C4-2B (cell line): ENCODE measurements around the gene IFT80.
"Not testable (repeated sequence)": the region's sequence is repeated elsewhere in the genome, so short reads cannot be mapped to it uniquely, and the experiment has no call there.

ENCODE experiments used
- H3K27ac ChIP-seq: fragments of 450-650 bp; 2 replicates; pipeline ENCODE4 v1.5.1; 2017
- ZFX ChIP-seq: fragments of 450-650 bp; IDR thresholded peaks from 2 replicates; pipeline ENCODE4 v1.6.1; 2017
- TF ChIP-seq, protein P1 (sequence below): fragments of 450-650 bp; conservative IDR thresholded peaks from 2 replicates; pipeline ENCODE4 v1.5.1; 2017; ENCODE audit warnings: mild to moderate bottlenecking

Gene IFT80

DNA sequence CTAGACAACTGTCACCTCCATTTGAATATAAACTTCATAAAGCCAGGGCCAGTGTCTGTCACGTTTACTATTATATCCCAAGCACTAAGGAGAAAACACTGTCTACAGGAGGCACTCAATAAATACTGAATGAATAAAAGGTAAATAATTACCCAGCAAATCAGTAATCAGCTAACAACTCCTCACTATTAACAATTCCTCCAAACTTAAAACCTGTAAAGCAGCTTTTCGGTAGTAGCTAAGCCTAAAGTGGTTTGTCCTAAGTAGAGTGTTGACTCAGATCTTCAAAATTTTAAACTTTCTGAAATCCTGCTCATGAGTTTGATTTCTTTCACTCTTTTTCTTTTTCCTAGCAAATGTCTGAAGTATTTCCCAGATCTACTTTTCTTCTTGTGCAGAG, 133.9 kb downstream of the IFT80 start:
- H3K27ac ChIP-seq: no peak overlapping the region
- TF ChIP-seq, protein P1, sequence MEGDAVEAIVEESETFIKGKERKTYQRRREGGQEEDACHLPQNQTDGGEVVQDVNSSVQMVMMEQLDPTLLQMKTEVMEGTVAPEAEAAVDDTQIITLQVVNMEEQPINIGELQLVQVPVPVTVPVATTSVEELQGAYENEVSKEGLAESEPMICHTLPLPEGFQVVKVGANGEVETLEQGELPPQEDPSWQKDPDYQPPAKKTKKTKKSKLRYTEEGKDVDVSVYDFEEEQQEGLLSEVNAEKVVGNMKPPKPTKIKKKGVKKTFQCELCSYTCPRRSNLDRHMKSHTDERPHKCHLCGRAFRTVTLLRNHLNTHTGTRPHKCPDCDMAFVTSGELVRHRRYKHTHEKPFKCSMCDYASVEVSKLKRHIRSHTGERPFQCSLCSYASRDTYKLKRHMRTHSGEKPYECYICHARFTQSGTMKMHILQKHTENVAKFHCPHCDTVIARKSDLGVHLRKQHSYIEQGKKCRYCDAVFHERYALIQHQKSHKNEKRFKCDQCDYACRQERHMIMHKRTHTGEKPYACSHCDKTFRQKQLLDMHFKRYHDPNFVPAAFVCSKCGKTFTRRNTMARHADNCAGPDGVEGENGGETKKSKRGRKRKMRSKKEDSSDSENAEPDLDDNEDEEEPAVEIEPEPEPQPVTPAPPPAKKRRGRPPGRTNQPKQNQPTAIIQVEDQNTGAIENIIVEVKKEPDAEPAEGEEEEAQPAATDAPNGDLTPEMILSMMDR: no peak
- TF ChIP-seq ZFX: no peak

DNA sequence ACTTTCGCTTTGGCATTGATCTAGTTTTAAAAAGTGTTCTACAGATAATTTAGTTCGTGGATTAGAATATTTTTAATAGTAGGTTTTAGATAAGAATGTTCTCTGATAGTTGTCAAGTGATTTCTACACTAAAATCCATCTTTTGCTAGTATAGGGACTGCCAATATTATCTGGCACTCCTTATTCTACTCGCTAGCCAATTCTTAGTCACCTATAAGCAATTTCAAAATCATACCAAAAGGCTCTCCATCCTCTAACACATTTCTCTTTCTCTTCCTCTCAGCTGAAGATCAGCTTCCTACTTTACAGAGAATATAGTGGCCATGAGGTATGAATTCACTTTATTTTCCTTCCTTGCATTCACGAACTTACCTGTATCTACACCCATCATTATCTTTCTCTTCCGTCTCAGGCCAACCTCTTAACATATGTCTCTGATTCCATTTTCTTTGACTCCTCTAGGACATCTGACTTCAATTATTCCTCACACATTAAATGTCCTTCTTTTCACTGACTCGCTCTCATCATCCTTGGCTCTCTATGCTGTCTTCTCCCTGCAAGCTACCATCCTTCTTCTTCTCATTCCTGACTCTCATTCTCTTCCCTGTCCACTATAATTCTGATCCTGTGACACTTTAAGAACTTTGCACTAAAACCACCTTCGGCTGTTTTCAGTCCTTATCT, 138.3 kb downstream of the IFT80 start:
- H3K27ac ChIP-seq: no peak overlapping the region
- TF ChIP-seq ZFX: no peak
- TF ChIP-seq, protein P1: no peak

DNA sequence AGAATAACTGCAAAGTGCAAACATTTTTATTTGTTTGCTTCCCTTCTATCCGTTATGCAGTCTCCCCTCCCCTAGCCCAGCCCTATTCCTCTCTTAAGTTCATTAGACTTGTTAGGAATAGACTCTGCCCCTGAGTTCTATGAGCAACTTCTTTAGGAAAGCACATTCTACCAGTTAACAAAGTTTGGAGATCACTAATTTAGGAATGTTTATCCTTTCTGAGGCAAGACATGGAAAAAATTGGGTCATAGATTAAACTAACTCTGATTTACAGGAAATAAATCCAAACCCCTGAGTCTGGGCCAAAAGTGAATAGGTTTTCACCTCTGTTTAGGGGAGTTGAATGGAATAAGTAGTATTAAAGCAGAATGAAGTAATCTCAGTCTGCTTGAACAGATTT, 139.4 kb downstream of the IFT80 start:
- H3K27ac ChIP-seq: no peak overlapping the region
- no peak for TF ChIP-seq ZFX
- TF ChIP-seq, protein P1: no peak

DNA sequence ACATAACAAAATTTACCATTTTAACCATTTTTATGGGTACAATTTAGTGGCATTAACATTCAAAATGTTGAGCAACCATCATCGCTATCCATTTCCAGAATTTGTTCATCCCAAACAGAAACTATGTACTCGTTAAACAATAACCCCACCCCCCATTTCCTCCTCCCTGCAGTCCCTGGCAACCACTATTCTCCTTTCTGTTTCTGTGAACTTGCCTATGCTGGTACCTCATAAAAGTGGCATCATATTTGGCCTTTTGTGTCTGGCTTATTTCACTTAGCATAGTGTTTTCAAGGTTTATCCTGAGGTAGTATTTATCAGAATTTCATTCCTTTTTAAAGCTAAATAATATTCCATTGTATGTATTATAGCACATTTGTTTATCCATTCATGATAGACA, 141.4 kb downstream of the IFT80 start:
- H3K27ac ChIP-seq: no peak overlapping the region
- TF ChIP-seq, protein P1: no peak
- no peak for TF ChIP-seq ZFX

DNA sequence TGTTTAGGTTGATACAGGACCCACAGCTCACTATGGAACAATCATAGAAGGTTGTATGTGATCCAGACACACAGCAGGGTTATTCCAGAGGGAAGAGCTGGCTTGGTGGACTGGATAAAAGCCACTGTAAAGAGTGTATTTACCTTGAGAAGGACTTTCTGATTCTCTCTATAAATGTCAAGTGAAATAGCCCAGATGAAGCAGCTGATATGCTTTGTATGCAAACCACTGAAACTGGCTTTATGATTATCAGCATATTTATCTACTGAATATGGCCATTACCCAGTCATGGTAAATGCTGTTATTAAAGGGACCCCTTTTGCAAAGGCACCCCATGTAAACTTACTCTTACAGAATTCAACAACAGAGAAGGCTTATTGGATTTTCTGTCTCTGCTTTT, 145.7 kb downstream of the IFT80 start:
- no peak overlapping the region for H3K27ac ChIP-seq
- TF ChIP-seq ZFX: no peak
- TF ChIP-seq, protein P1: no peak

DNA sequence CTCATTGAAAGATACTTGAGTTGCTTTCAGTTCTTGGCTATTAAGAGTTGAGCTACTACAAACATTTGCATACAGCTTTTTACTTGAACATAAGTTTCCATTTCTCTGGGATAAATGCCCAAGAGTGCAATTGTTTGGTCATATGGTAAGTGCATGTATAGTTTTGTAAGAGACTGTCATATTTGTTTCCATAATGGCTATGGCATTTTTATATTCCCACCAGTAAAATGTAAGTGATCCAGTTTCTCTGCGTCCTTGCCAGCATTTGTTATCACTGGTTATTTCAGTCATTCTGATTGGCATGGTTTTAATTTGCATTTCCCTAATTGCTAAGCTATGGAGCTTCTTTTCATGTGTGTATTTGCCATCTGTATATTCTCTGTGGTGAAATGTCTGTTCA, 151.3 kb downstream of the IFT80 start:
- TF ChIP-seq, protein P1: no peak
- no peak for TF ChIP-seq ZFX

DNA sequence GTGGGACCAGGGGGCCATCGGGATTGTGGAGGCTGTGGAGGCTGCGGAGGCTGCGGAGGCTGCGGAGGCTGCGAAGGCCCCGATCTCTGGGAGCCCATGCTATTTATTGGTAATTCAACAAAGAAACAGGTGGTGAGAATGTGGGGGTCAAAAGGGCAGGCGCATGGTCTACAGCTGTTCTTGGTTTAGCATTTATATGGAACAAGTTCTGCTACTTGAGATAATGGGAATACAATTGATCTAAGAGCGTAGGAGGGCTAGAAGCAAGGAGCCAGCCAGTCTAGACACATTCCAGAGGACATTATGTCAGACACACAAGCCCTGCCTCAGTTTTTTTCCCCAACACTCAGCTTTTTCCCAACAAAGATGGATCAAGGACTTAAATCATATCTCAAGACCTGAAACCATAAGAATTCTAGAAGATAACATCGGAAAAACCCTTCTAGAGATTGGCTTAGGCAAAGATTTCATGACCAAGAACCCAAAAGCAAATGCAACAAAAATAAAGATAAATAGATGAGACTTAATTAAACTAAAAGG, 153.7 kb downstream of the IFT80 start:
- no peak overlapping the region for H3K27ac ChIP-seq
- TF ChIP-seq, protein P1: no peak
- TF ChIP-seq ZFX: no peak

More for the DNA sequence above, 151.3 kb downstream of the IFT80 start:
- H3K27ac ChIP-seq: no peak overlapping the region

DNA sequence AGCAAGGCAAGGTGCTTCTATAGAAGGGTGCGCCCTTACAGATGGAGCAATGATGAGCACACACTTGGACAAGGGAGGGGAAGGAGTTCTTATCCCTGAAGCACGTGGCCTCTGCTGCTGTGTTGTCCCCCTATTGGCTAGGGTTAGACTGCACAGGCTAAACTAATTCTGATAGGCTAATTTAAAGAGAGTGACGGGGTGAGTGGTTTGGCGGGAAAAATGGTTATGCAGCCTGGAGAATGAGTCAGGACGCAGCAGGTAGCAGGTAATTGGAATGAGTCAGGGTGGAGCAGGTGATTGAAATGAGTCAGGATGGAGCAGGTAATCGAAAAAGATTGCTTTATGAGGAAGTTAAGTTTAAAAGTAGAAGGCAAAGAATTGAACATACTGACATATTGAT, 158.3 kb downstream of the IFT80 start:
- not testable (repeated sequence) for H3K27ac ChIP-seq
